Stimulated activated CD8-positive, alpha-beta memory T cell treated with anti-CD3 and anti-CD28 coated beads, Interleukin-15, amount 100 ng/mL, for 1 hour (primary cell): ENCODE data around the gene S100A3.
"Not testable (repeated sequence)": the region's sequence is repeated elsewhere in the genome, so short reads cannot be mapped to it uniquely, and the experiment has no call there.

Experiments used
- DNase-seq: peaks from one replicate; pipeline ENCODE4 v3.0.0-alpha.2; 2020; ENCODE audit warnings: low read depth

S100A3 gene

GRCh38 chr1:153568367-153569099 is 19.5 kb upstream of the S100A3 start:
- peak; percentile 69 for DNase-seq

GRCh38 chr1:153567621-153568366 is 18.7 kb upstream of the S100A3 start:
- DNase-seq: no peak

GRCh38 chr1:153566414-153567371 is 17.6 kb upstream of the S100A3 start:
- DNase-seq: peak; percentile 70

- DNase-seq: no peak
These were observed 16.7 kb upstream of the S100A3 start, which contains the start of gene S100A2 for GRCh38 chr1:153565529-153566374. S100A2 (minus strand) TSS chr1:153565844; CDS start chr1:153563877, 1,967 bp downstream.

GRCh38 chr1:153563991-153564390 is 14.9 kb upstream of the S100A3 start:
- DNase-seq: no peak

- no peak for DNase-seq
These were observed 14.4 kb upstream of the S100A3 start for GRCh38 chr1:153563483-153563901.

- not testable (repeated sequence) for DNase-seq
These were observed 13.0 kb upstream of the S100A3 start for GRCh38 chr1:153562021-153562420.

- no peak for DNase-seq
These were observed 12.5 kb upstream of the S100A3 start for GRCh38 chr1:153561466-153561985.

GRCh38 chr1:153560771-153561465 is 11.9 kb upstream of the S100A3 start:
- DNase-seq: no peak

- DNase-seq: no peak
These were observed 11.2 kb upstream of the S100A3 start for GRCh38 chr1:153560241-153560640.

- no peak for DNase-seq
These were observed 8.8 kb upstream of the S100A3 start for GRCh38 chr1:153557877-153558276.

GRCh38 chr1:153556348-153556747 is 7.3 kb upstream of the S100A3 start:
- no peak for DNase-seq

GRCh38 chr1:153553830-153554541 is 4.9 kb upstream of the S100A3 start:
- DNase-seq: no peak

GRCh38 chr1:153553096-153553495 is 4.0 kb upstream of the S100A3 start:
- DNase-seq: no peak

- no peak for DNase-seq
These were observed 3.3 kb upstream of the S100A3 start for GRCh38 chr1:153552335-153552734.

- no peak for DNase-seq
These were observed 1.9 kb upstream of the S100A3 start for GRCh38 chr1:153550827-153551500.

- no peak for DNase-seq
These were observed 1.3 kb upstream of the S100A3 start for GRCh38 chr1:153550398-153550758.

GRCh38 chr1:153549741-153550397 is 811 bp upstream of the S100A3 start:
- no peak for DNase-seq
